Stimulated activated CD4-positive, alpha-beta T cell treated with anti-CD3 and anti-CD28 coated beads, Interleukin-12 subunit alpha, Interleukin-12 subunit beta, amount 100 ng/mL, for 48 hours (primary cell): ENCODE measurements around the gene IER3IP1.
"Not testable (repeated sequence)": the region's sequence is repeated elsewhere in the genome, so short reads cannot be mapped to it uniquely, and the experiment has no call there.

Experiments
- DNase-seq, 3 donors: peaks; one replicate each; pipeline ENCODE4 v3.0.0-alpha.2; 2020; ENCODE audit warnings: low read depth in 2 of 3, low spot score in 1 of 3

The IER3IP1 gene, protein sequence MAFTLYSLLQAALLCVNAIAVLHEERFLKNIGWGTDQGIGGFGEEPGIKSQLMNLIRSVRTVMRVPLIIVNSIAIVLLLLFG

GRCh38 chr18:47175898-47176575, at the start of gene IER3IP1:
IER3IP1 (minus strand) TSS chr18:47176364; CDS start chr18:47176277, 87 bp downstream.
- peak; percentile 81 to 90 (median 86) for DNase-seq

DNA sequence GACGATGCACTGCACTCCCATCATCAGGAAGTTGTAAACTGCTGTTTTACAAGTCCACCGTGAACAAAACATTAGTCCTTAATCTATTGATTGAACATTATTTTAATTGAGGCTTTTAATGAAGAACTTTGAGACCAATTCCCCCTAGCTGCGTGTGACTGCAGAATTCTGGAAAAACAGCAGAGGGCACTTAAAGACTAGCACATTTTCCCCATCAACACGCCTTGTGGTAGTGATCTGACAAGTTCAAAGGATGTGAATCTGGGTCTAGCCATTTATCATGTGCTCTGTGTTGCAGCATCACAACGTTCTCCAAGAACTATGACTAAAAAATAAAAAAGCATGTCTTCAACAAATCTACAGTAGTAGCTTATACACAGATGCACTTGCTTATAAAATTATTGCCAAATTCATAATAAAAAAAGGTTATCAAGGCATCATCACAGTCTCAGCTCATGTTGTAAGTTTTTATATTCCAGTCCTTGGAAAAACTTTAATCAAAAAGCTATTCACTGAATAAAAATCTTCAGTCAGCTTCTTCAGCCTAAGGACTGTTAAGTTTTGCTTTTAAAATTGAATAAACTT, 39.5 kb upstream of the IER3IP1 start:
- DNase-seq = peak in 1 of 3 donors; percentile 4

- DNase-seq = no peak
Measured at GRCh38 chr18:47209171-47209570, 33.0 kb upstream of the IER3IP1 start.

- DNase-seq = no peak
Measured at GRCh38 chr18:47206945-47207637, 30.9 kb upstream of the IER3IP1 start.

GRCh38 chr18:47204908-47205522, 28.9 kb upstream of the IER3IP1 start:
- peak in 2 of 3 donors; percentile 20 to 30 for DNase-seq

GRCh38 chr18:47203626-47204464, 27.7 kb upstream of the IER3IP1 start:
- no peak for DNase-seq

- not testable (repeated sequence) for DNase-seq
Measured at GRCh38 chr18:47195961-47196360, 19.8 kb upstream of the IER3IP1 start.

DNA sequence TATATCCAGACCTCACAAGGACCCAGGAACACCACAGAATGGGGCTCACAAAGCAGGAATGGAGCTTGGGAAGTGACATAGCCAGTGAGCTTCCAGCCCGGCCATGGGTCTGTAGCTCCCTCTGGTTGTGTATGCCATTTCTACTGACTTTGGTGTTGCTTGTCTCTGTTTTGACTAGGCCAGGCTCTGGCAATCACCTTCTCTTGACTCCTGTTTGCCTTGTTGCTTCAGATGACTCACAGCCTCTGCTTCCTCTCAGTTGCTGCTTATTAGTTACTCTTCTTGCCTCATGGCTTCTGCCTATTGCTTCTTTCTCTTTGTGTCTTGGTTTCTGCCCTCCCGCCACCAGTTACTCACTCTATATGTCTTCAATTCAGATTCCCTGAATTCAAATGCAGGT, 15.8 kb upstream of the IER3IP1 start:
- no peak for DNase-seq

- DNase-seq = no peak
Measured at GRCh38 chr18:47187721-47188120, 11.6 kb upstream of the IER3IP1 start.

DNA sequence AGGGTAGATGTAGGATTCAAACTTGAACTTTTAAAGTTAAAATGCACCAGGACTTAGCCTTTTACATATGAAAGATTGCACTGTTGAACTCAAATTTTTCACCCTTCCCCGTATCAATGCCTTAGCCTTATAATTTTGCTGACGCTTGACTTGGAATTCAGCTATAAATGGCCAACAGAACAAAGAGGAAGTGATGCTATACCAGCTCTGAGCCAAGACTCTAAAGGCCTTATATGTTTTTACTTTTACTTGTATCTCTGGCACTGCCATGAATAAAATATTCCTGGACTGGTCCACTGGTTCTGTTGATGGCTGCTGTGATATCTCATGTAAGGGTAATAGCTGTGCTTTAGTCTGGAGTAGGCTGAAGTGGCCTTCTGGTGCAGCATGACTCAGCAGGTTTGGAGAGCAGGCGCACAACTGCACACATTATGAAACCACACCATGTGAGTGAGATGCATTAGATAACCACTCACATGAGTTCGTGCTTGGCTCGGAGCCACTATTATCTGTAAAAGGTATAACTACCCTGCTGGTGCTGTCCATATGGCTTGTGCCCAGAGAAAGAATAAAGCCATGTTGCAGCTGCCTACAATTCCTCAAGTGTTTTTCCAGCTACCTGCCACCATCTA, 8.4 kb upstream of the IER3IP1 start:
- DNase-seq = no peak

GRCh38 chr18:47182156-47182555, 6.0 kb upstream of the IER3IP1 start:
- DNase-seq = not testable (repeated sequence)

GRCh38 chr18:47180765-47181164, 4.6 kb upstream of the IER3IP1 start:
- no peak for DNase-seq

DNA sequence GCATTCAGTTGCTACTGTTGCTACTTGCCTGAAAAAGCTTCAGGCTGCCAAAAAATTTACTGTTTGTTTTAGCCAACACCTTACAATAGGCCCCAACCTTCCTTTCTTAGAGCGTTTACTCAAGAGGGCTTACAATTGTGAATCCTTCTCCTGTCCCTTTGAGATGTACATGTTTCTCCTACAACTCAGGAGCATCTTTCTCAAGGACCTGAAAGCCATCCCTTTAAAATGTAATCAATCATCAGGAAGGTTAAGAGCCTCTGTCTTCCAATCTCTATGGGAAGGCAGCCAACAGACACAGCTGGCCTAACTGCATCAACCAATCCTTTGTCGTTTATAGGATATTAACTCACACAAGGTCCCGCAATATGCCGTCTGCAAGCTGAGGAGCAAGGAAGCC, 3.4 kb upstream of the IER3IP1 start:
- no peak for DNase-seq

GRCh38 chr18:47175283-47175897, 774 bp downstream of the IER3IP1 start:
- no peak for DNase-seq

DNA sequence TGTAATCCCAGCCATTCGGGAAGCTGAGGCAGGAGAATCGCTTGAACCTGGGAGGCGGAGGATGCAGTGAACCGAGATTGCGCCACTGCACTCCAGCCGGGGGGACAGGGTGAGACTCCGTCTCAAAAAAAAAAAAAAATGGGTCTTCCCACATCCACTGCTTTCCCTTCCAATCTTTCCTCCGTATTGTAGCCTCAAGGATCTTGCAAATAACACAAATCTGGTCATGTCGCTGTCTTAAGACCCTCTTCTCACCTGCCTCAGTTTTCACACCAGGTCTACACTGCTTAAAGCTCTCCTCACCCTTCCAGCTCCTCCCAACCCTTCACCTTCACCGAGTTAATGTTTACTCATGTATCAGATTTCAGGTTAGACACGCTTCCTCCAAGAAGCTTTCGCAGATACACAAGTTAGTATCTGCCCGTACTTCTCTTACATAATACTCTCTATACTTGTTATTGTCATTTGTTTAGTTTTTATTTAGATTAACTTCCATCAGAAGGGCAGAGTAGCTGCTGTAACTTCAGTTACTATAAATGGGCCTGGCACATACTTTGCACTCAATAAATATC, 1.5 kb downstream of the IER3IP1 start:
- no peak for DNase-seq

GRCh38 chr18:47172476-47172875, 3.7 kb downstream of the IER3IP1 start:
- no peak for DNase-seq

- DNase-seq = no peak
Measured at GRCh38 chr18:47168913-47169312, 7.3 kb downstream of the IER3IP1 start.

DNA sequence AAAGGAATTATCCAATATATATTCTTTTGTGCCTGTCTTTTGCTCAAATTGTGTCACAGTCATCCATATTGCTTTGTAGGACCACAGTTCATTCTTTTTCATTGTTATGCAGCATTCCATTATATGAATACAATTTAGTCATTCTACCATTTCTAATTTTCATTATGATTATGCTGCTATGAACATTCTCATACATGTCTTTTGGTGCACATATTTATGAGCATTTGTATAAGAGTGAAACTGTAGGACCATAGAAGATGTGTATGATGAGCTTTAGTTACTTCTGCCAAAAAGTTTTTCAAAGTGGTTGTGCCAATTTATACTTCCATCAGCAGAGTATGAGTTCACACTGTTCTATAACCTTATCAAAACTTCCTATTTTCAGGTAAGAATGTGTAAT, 7.7 kb downstream of the IER3IP1 start:
- no peak for DNase-seq

DNA sequence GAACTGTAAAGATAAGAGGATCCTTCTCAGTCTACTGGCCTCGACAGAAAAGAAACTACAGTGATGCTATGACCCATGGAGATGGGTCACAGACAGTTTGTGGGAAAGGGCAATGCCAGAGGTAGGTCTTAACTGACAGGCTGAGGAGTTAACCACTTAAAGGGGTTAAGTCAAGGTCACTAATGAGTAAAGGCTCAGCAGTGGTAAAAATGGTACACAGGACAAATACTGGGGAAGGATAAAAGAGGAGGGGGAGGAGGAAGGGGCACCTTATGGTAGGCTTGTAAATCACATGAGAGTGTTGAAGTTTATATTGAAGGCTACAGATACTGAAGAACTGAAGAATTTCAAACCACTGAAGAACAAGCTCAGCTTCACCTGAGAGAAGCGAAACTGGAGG, 9.9 kb downstream of the IER3IP1 start:
- no peak for DNase-seq

DNA sequence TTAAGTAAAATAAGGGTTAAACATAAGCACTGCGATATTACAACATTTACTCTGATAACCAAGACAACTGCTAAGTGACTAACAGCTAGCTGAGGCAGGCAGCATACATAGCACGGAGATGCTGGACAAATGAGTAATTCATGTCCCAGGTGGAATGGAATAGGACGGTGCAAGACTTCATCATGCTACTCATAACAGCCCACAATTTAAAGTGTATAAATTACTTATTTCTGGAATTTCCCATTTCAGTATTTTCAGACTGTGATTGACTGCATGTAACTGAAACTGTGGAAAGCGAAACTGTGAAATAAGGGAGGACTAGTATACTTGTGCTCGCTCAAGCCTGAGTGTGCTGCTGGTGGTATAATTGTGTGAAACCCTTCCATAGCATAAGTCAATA, 12.9 kb downstream of the IER3IP1 start:
- no peak for DNase-seq
